GM13977 (cell line): Measurements from ENCODE around the gene FBH1.
"Not testable (repeated sequence)": the region's sequence is repeated elsewhere in the genome, so short reads cannot be mapped to it uniquely, and the experiment has no call there.

Experiments used
- DNase-seq: peaks from one replicate; pipeline ENCODE4 v3.0.0; 2012; ENCODE audit warnings: low spot score
- in situ Hi-C: fragments of 300-500 bp; cut with MboI; formaldehyde crosslinking; loops from one replicate; pipeline ENCODE4 v1.12.0; 2022; ENCODE audit warnings: low sequenced_read_pairs, low pct_unique_long_range_greater_than_20kb, mixed read lengths, inconsistent platforms; ENCODE audit not compliant: unreplicated experiment
- TF ChIP-seq, protein P1 (sequence below): IDR thresholded peaks from 2 replicates; pipeline ENCODE4 v1.5.1; 2012; ENCODE audit warnings: mild to moderate bottlenecking, control low read depth; ENCODE audit not compliant: insufficient read depth; ENCODE audit errors: extremely low read depth, missing control alignments

FBH1 gene

GRCh38 chr10:5854131-5854475 is 35.9 kb upstream of the FBH1 start:
- TF ChIP-seq, protein P1, sequence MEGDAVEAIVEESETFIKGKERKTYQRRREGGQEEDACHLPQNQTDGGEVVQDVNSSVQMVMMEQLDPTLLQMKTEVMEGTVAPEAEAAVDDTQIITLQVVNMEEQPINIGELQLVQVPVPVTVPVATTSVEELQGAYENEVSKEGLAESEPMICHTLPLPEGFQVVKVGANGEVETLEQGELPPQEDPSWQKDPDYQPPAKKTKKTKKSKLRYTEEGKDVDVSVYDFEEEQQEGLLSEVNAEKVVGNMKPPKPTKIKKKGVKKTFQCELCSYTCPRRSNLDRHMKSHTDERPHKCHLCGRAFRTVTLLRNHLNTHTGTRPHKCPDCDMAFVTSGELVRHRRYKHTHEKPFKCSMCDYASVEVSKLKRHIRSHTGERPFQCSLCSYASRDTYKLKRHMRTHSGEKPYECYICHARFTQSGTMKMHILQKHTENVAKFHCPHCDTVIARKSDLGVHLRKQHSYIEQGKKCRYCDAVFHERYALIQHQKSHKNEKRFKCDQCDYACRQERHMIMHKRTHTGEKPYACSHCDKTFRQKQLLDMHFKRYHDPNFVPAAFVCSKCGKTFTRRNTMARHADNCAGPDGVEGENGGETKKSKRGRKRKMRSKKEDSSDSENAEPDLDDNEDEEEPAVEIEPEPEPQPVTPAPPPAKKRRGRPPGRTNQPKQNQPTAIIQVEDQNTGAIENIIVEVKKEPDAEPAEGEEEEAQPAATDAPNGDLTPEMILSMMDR: no peak
- no peak for DNase-seq
- in situ Hi-C loops: no loop called here

DNA sequence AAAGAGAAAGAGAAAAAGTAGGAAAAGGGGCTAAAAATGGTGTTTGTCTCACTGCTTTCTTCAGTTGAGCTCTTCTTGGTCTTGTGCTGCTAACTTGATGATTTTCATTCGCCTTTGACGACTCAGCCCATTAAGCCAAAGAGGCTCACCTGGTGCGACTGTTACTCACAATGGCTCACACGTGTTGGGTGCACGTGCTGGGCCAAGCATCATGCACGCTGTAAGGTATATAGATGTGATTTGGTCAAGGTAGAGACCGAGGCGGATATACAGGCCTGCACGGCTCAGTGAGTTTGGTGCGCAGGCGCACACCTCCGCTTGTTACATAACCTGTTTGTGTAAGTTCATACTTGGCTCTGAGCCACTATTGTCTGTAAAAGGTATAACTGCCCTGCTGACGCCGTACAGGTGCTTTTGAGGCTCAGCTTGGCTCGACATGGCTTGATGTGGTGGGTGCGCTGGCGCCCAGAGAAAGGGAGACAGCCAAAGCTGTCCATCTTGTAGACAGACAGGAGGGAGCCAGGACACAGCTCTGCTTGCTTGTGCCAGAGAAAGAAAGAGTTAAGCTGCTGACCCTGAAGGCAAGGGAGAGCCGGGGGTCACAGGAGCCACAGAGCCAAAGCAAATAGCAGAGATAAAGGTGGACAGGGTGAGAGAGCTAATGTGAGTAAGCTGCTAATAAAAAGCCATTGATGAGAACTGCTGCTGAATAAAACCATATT is 33.9 kb upstream of the FBH1 start:
- no peak for DNase-seq
- TF ChIP-seq, protein P1: no peak
- in situ Hi-C loops: no loop called here

- TF ChIP-seq, protein P1: no peak
- no peak for DNase-seq
- in situ Hi-C loops: no loop called here
Measured at GRCh38 chr10:5856701-5857004, 33.4 kb upstream of the FBH1 start.

- no peak for DNase-seq
- in situ Hi-C loops: no loop called here
- TF ChIP-seq, protein P1: no peak
Measured at GRCh38 chr10:5858811-5859210, 31.2 kb upstream of the FBH1 start.

GRCh38 chr10:5860066-5860465 is 30.0 kb upstream of the FBH1 start:
- DNase-seq: no peak
- in situ Hi-C loops: no loop called here
- TF ChIP-seq, protein P1: no peak

DNA sequence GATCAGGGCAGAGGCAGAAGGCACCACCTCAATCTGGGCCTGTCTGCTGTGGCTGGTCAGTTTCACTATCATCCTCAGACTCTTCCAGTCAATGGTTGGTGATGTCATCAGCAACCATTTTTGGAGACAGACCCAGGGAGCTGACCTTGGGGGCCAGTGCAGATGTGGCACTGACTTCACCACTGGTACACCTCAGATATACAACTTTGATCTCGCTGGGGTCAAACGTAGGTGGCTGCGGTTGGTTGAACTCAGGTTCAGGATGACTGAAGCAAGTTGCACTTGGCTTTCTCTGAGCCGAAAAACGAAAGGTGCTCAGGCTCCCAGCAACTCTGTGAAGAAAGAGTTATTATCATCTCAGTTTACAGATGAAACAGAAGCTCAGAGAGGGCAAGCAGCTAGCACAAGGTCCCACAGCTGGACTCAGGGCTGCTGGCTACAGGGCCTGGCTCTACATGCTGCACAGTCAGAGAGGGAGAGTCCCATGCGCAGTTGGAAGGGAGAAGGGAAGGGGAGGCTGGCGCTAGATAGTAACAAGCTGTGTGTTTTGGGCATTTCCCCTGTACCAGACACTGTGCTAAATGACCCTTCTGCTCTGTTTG is 27.6 kb upstream of the FBH1 start:
- DNase-seq: peak; percentile 82
- in situ Hi-C loops: no loop called here
- TF ChIP-seq, protein P1: no peak

- in situ Hi-C loops, DNase-seq: not testable (repeated sequence)
Measured at GRCh38 chr10:5862981-5863685, 26.9 kb upstream of the FBH1 start.

- DNase-seq, in situ Hi-C loops: not testable (repeated sequence)
Measured at GRCh38 chr10:5866451-5867081, 23.5 kb upstream of the FBH1 start.

DNA sequence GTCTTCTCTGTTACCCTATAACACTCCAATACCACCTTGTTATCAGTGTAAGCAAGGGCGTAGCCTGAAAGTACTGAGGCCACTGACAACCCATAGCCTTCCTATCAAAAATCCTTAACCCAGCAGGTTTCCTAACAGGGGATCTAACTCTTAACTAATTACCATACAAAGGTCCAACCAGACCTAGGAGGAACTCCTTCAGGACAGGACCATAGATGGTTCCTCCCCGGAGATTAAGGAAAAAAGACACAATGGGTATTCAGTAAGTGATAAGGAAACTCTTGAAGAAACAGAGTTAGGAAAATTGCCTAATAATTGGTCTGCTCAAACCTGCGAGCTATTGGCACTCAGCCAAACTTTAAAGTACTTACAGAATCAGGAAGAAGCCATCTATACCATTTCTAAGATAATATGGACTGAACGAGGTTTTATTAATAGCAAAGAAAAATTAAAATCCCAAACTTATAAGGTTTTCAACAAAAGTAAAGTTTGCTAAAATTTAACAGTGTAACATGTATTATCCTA is 22.9 kb upstream of the FBH1 start:
- in situ Hi-C loops, DNase-seq: not testable (repeated sequence)

DNA sequence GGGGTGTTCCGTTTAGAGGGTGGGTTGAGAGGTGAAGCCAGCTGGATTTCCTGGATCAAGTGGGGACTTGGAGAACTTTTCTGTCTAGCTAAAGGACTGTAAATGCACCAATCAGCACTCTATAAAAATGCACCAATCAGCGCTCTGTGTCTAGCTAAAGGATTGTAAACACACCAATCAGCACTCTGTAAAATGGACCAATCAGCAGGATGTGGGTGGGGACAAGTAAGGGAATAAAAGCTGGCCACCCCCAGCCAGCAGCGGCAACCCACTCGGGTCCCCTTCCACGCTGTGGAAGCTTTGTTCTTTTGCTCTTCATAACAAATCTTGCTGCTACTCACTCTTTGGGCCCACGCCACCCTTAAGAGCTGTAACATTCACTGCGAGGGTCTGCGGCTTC is 21.7 kb upstream of the FBH1 start:
- in situ Hi-C loops, DNase-seq: not testable (repeated sequence)
